Kidney glomerular epithelial cell (primary cell): ENCODE data around the gene STAT2.
A peak's percentile ranks its signal among the peaks of the same experiment; 100 is the strongest.
"Not testable (repeated sequence)": the region's sequence is repeated elsewhere in the genome, so short reads cannot be mapped to it uniquely, and the experiment has no call there.

ENCODE experiments used
- DNase-seq: peaks from one replicate; lab custom pipeline; 2025; lab: John Stamatoyannopoulos, UW

STAT2 gene

GRCh38 chr12:56362130-56363059, 2.5 kb upstream of the STAT2 start, which contains the start of gene APOF:
APOF (minus strand) TSS chr12:56362857; CDS start chr12:56362745, 112 bp downstream.
- no peak for DNase-seq

GRCh38 chr12:56361487-56362129, 1.7 kb upstream of the STAT2 start:
- DNase-seq, result no peak

GRCh38 chr12:56358836-56359532, 923 bp downstream of the STAT2 start:
- DNase-seq, result peak; percentile 38

DNA sequence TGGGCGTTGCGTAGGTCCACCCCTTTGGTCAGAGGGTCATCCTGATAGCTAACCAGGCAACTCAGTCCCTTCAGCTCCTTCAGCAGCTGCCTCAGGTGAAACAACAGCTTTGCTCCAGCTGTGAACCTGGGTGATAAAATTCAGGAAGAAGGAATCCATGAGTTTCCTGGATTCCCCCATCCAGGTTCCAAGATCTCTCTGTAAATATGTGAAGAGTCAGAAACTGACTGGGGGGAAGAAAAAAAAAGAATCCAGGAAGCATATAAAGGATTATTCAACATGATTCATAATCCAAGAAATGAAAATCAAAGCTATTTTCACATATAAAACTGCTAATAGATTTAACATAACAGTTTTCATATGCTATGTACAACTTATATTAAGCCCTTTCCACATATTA, 8.6 kb downstream of the STAT2 start:
- no peak for DNase-seq

DNA sequence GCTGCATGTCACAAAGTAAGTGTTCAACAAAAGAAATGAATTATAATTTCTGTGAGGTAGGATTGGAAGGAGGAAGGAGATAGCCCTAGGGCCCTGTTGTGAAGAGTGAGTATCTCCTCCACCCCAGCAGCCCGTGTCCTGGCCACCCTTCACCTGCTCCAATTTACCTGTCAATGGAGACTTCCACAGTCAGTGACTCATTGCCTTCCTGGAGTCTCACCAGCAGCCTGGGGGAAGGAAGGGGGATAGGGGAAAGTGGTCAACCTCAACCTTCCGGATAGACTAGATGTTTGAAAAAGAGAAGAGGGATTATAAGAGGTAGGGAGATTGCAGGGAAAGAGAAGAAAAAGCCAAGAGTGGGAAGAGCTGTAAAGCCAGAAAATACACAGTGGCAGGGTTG, 9.2 kb downstream of the STAT2 start:
- no peak for DNase-seq

GRCh38 chr12:56348776-56349175, 11.1 kb downstream of the STAT2 start:
- no peak for DNase-seq

DNA sequence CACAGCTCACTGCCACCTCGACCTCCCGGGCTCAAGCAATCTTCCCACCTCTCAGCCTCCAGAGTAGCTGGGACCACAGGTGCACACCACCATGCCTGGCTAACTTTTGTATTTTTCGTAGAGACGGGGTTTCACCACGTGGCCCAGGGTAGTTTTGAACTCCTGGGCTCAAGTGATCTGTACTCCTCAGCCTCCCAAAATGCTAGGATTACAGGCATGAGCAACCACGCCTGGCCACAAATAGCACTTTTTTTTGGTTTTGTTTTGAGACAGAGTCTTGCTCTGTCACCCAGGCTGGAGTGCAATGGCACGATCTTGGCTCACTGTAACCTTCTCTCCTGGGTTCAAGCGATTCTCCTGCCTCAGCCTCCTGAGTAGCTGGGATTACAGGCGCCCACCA, 12.7 kb downstream of the STAT2 start:
- DNase-seq, result not testable (repeated sequence)

DNA sequence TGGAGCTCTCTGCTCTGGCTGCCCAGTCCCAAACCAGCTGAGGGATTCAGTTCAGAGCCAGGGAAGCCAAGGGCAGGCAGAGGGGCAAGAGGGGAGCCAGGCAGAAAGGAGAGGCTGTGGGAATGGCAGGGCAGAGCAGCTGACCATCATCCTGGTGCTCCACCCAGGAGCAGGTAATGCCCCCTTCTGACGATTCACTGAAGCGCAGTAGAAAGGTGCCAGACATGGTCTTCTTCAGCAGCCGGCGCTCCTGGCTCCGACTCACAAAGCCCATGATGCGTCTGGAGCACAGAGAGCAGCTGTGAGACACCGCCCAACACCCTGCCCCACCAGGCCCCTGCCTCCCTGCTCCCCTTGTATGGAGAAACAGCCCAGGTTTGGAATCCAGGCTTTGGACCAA, 13.2 kb downstream of the STAT2 start:
- no peak for DNase-seq

GRCh38 chr12:56342290-56342689, 17.6 kb downstream of the STAT2 start:
- not testable (repeated sequence) for DNase-seq

DNA sequence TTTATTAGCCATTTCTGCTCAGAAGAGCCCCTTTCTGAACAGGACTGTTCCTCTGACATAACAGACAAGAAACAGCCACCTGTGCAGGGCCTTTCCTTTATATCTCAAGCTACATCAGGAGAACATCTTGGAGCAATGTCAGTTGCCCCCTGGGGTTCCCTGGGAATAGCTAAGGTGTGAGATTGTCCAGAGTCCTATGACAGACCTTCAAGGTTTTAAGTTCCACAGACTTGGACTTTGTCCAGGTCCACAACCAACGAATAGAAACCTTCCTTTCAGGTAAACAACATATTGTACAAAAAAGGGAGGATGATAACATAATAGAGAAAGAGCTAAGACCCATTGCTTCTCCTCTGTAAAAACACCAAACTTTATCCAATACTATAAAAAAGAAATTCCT, 18.3 kb downstream of the STAT2 start:
- no peak for DNase-seq

DNA sequence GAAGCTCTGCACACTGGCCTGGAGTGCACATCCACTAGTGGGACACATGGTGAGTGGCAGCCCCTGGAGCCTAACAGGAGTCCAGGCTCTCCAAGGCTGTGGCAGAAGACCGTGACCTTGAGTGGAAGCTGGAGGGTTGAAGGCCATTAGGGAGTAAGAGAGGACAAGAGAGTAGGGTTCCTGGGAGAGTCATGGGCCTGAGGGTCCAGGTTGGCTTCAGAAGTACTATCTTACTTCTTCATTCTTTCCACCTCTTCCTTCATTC, 20.8 kb downstream of the STAT2 start:
- DNase-seq, result no peak

DNA sequence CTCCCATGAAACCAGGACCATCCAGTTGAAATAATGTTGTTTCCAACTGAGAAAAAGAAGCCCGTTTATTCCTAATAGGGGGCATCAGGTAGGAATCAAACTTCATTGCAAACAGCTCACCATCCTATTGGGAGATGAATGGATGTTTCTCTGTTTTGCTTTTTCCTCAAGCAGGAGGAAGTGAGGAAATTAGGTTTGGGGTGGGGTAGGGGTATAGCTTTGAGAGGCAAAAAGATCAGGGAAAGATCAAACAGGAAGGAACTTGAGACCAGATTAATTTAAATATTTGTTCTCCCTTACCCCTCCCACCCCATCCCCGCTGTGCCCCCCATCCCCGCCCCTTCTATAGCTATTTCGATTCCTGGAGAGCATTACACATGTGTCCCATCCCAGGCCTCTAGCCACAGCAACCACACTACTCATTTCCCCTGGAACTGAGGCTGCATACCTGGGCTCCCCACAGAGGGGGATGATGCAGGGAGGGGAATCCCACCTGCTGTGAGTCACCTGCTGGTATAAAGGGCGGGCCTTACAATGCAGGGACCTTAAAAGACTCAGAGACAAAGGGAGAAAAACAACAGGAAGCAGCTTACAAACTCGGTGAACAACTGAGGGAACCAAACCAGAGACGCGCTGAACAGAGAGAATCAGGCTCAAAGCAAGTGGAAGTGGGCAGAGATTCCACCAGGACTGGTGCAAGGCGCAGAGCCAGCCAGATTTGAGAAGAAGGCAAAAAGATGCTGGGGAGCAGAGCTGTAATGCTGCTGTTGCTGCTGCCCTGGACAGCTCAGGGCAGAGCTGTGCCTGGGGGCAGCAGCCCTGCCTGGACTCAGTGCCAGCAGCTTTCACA, 21.4 kb downstream of the STAT2 start, which contains the start of gene IL23A:
Gene IL23A (plus strand): TSS at position 577 of the 850 bp plus-strand sequence. CDS start 161 bp downstream, at position 738.
- DNase-seq, result peak; percentile 71

GRCh38 chr12:56337753-56338251, 22.1 kb downstream of the STAT2 start:
- no peak for DNase-seq

- no peak for DNase-seq
These were observed 23.3 kb downstream of the STAT2 start for GRCh38 chr12:56336361-56337167.

GRCh38 chr12:56335527-56335926, 24.4 kb downstream of the STAT2 start:
- not testable (repeated sequence) for DNase-seq

- DNase-seq, result no peak
These were observed 25.5 kb downstream of the STAT2 start for GRCh38 chr12:56334490-56334793.

GRCh38 chr12:56333679-56334489, 26.0 kb downstream of the STAT2 start, which contains the start of gene PAN2:
PAN2 (minus strand) TSS chr12:56334000; CDS start chr12:56333094, 906 bp downstream.
- DNase-seq, result peak; percentile 90

DNA sequence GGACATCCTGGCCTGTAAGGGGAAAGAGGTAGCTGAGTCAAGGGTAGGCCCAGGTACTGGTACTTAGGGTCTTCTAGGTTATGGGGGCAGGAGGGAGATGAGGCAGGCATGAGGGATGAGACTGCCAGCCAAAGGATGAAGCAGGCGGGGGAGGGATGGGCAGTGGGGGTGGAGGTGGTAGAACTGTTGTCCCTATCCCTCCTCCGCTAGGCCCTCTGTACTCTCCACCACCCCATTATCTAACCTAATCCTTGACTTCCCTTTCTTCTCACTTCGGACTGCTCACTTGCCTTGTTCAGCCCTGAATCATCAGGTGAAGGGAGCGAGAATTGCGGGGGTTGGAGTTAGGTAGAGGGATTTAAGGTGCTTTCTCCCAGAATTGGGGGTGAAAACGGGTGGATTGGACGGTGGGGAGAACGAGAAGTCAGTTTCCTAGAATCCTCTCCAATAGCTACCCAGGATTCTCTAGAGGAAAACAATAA, 26.7 kb downstream of the STAT2 start:
- DNase-seq, result no peak

DNA sequence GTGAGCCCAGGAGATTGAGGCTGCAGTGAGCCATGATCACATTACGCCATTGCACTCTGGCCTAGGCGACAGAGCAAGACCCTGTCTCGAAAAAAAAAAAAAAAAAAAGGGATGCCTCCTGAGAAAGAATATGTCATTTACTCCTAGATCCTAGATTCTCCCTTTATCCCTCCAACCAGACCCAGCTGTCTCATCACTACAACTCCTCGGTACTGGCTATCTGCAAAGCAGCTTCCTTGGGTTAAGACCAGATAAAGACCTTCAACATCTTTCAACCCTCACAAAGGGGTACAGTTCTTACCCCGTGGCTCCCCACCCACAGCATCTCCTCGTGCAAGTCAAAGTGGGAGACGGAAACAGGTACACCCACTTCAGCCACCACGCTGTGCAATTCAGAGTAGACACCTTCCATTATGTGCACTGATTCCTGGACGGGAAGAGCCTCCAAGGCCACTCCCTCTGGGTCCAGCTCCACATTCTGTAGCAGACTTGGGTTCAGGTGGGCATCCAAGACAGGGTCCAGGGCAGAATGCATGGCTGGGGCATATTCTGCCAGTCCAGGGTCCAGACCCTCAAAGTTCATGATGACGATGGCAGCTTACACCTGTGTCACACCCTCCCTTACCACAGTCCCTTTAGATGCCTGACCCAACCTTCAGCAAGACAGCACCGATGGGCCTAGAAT, 27.3 kb downstream of the STAT2 start:
- DNase-seq, result no peak
